Fibroblast of lung (primary cell): ENCODE data around the gene OST4. TPM values are rescaled to one million over a fixed set of nuclear protein-coding genes. Genes with fewer than 3 reads are reported as not detected.

Experiments
- DNase-seq, 2 donors: peaks; one replicate each; pipeline versions ENCODE4 v3.0.0 to v3.0.0-alpha.2; 2010; ENCODE audit warnings: low read depth in 2 of 2
- H2AFZ ChIP-seq: 2 replicates; pipeline ENCODE4 v1.5.1; 2012; ENCODE audit warnings: low read length, control low read depth, inconsistent platforms
- H3K27ac ChIP-seq: 2 replicates; pipeline ENCODE4 v1.5.1; 2011; ENCODE audit warnings: low read length, control low read depth; ENCODE audit not compliant: insufficient read depth
- H3K27me3 ChIP-seq: 2 replicates; pipeline ENCODE4 v1.5.1; 2011; ENCODE audit warnings: mild to moderate bottlenecking, low read length; ENCODE audit not compliant: control insufficient read depth, insufficient read depth
- H3K36me3 ChIP-seq: 2 replicates; pipeline ENCODE4 v1.5.1; 2011; ENCODE audit warnings: low read length; ENCODE audit not compliant: control insufficient read depth, insufficient read depth
- H3K4me1 ChIP-seq: 2 replicates; pipeline ENCODE4 v1.5.1; 2011; ENCODE audit warnings: low read length; ENCODE audit not compliant: control insufficient read depth, insufficient read depth; ENCODE audit errors: extremely low read depth
- H3K4me2 ChIP-seq: 2 replicates; pipeline ENCODE4 v1.5.1; 2011; ENCODE audit warnings: low read length, control low read depth; ENCODE audit not compliant: insufficient read depth; ENCODE audit errors: extremely low read depth
- H3K4me3 ChIP-seq, 4 experiments: fragments of 200-600 bp in 1 of 4; sonication (generic) in 1 of 4; replicated peaks in 1 of 4; 2 replicates each; pipeline ENCODE4 v1.5.1; 2011 to 2016; ENCODE audit warnings: low read length in 4 of 4, low read depth in 3 of 4, mild to moderate bottlenecking in 3 of 4, control low read depth in 2 of 4, inconsistent platforms in 1 of 4, mixed read lengths in 1 of 4; ENCODE audit not compliant: insufficient read depth in 1 of 4; ENCODE audit errors: control extremely low read depth in 1 of 4
- H3K79me2 ChIP-seq: 2 replicates; pipeline ENCODE4 v1.5.1; 2012; ENCODE audit warnings: mild to moderate bottlenecking, low read length, inconsistent platforms; ENCODE audit not compliant: control insufficient read depth, insufficient read depth
- H3K9ac ChIP-seq: 2 replicates; pipeline ENCODE4 v1.5.1; 2011; ENCODE audit warnings: mild to moderate bottlenecking, low read length, control low read depth; ENCODE audit not compliant: insufficient read depth
- H3K9me3 ChIP-seq: 2 replicates; pipeline ENCODE4 v1.5.1; 2012; ENCODE audit warnings: low read depth, low read length; ENCODE audit not compliant: control insufficient read depth, insufficient read depth
- H4K20me1 ChIP-seq: 2 replicates; pipeline ENCODE4 v1.5.1; 2011; ENCODE audit warnings: low read length; ENCODE audit not compliant: control insufficient read depth, insufficient read depth; ENCODE audit errors: extremely low read depth
- CTCF ChIP-seq, 2 donors: IDR thresholded peaks in 1 of 2; conservative IDR thresholded peaks in 1 of 2; 1 replicate in 1 of 2; 2 replicates in 1 of 2; pipeline ENCODE4 v1.5.1; 2011 to 2012; ENCODE audit warnings: low read length in 2 of 2, control low read depth in 1 of 2, inconsistent platforms in 1 of 2, low read depth in 1 of 2, mild to moderate bottlenecking in 1 of 2
- EZH2 ChIP-seq: IDR thresholded peaks from 2 replicates; pipeline ENCODE4 v1.5.1; 2012; ENCODE audit warnings: low read length, control low read depth, mild to moderate bottlenecking; ENCODE audit errors: missing control alignments
- polyA plus RNA-seq, 2 donors: library from polyadenylated mRNA; depleted of rRNA in 1 of 2; stranded (reverse) in 1 of 2; unstranded in 1 of 2; fragments of >200 nt; gene quantifications; 2 replicates each; pipeline ENCODE4 v1.2.1, GENCODE V29; 2011 to 2012; ENCODE audit warnings: missing spikeins in 1 of 2
- total RNA-seq: library from RNA; depleted of rRNA; stranded (reverse); fragments of >200 nt; gene quantifications from 2 replicates; pipeline ENCODE4 v1.2.1, GENCODE V29; 2014

OST4 gene
- total and polyA plus RNA-seq, 2 donors (not counting 1 experiment from before 2014, with no cell fraction given), result 479 to 1,054 TPM

- TF ChIP-seq EZH2 (no peak), CTCF (conservative IDR thresholded peaks at IDR 0.05 in 1 of 2, IDR thresholded peaks at IDR 0.05 in 1 of 2; ENCODE audit: low read depth in 1 of 2, low read length in 2 of 2) (no peak)
- Histone ChIP-seq H4K20me1 (no peaks in the 10 kb centered on the region), H3K36me3 (peaks cover 23% of the 10 kb centered on the region), H3K27me3 (no peaks in the 10 kb centered on the region), H3K4me2 (no peak overlapping the region), H3K4me1 (peaks cover 11% of the 10 kb centered on the region), H3K9ac (no peak overlapping the region), H3K79me2 (peaks cover 40% of the 10 kb centered on the region), H3K9me3 (no peaks in the 10 kb centered on the region), H3K4me3 (peak overlapping the region in 1 of 4 experiments; percentile 100), H2AFZ (no peak overlapping the region), H3K27ac (no peak overlapping the region)
- DNase-seq, result no peak
These were observed 2.0 kb downstream of the OST4 start for GRCh38 chr2:27069436-27069835.

- Histone ChIP-seq H3K27ac (no peak overlapping the region), H4K20me1 (no peaks in the 10 kb centered on the region), H3K27me3 (no peaks in the 10 kb centered on the region), H3K36me3 (peaks cover 26% of the 10 kb centered on the region), H2AFZ (no peak overlapping the region), H3K79me2 (peaks cover 40% of the 10 kb centered on the region), H3K4me1 (peaks cover 9% of the 10 kb centered on the region), H3K9me3 (no peaks in the 10 kb centered on the region), H3K4me3 (no peak overlapping the region), H3K9ac (no peak overlapping the region), H3K4me2 (no peak overlapping the region)
- DNase-seq, result no peak
- TF ChIP-seq CTCF (conservative IDR thresholded peaks at IDR 0.05 in 1 of 2, IDR thresholded peaks at IDR 0.05 in 1 of 2; ENCODE audit: low read depth in 1 of 2, low read length in 2 of 2) (no peak), EZH2 (no peak)
These were observed 4.1 kb downstream of the OST4 start for GRCh38 chr2:27067385-27067784.

GRCh38 chr2:27065128-27065527 is 6.3 kb downstream of the OST4 start:
- no peak for TF ChIP-seq CTCF (conservative IDR thresholded peaks at IDR 0.05 in 1 of 2, IDR thresholded peaks at IDR 0.05 in 1 of 2; ENCODE audit: low read depth in 1 of 2, low read length in 2 of 2)
- TF ChIP-seq EZH2, result no peak
- Histone ChIP-seq H3K27ac (no peak overlapping the region), H3K36me3 (peaks cover 28% of the 10 kb centered on the region), H3K27me3 (no peaks in the 10 kb centered on the region), H3K79me2 (peaks cover 28% of the 10 kb centered on the region), H4K20me1 (no peaks in the 10 kb centered on the region), H3K4me2 (no peak overlapping the region), H3K9ac (no peak overlapping the region), H3K9me3 (no peaks in the 10 kb centered on the region), H3K4me1 (peaks cover 5% of the 10 kb centered on the region), H3K4me3 (no peak overlapping the region), H2AFZ (no peak overlapping the region)
- no peak for DNase-seq
